Medulla oblongata (tissue), 1 donor: Measurements from ENCODE around the gene TCERG1L.
"Not testable (repeated sequence)": the region's sequence is repeated elsewhere in the genome, so short reads cannot be mapped to it uniquely, and the experiment has no call there.

Source experiments
- DNase-seq: peaks from one replicate; pipeline ENCODE4 v3.0.0-alpha.2; 2015; ENCODE audit errors: extremely low spot score

Gene TCERG1L

GRCh38 chr10:131084791-131085090, 226.8 kb downstream of the TCERG1L start:
- no peak for DNase-seq

GRCh38 chr10:131083915-131084790, 227.4 kb downstream of the TCERG1L start:
- DNase-seq: no peak

DNA sequence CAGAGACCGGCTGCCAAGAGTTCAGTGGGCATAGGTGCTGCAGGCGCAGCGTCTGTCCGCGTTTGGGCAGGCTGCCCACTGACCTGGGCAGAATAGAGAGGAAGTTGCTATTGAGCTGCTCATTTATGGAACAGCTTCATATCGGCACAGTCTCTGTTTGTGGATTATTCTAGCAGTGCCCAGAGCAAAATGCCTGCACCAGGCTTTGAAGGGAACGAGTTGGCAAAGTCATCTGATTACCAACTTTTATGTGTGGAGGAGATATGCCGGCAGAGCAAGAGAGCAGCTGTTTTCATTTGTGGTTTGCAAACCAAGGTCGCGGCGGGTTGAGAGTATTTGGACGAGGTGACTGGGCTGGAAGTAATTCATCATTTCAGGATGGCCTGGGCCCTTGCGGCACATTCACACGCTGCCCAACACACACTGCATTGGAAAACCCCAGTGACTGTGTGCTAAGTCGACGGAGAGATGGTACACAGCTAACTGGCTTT, 228.5 kb downstream of the TCERG1L start:
- DNase-seq: no peak

DNA sequence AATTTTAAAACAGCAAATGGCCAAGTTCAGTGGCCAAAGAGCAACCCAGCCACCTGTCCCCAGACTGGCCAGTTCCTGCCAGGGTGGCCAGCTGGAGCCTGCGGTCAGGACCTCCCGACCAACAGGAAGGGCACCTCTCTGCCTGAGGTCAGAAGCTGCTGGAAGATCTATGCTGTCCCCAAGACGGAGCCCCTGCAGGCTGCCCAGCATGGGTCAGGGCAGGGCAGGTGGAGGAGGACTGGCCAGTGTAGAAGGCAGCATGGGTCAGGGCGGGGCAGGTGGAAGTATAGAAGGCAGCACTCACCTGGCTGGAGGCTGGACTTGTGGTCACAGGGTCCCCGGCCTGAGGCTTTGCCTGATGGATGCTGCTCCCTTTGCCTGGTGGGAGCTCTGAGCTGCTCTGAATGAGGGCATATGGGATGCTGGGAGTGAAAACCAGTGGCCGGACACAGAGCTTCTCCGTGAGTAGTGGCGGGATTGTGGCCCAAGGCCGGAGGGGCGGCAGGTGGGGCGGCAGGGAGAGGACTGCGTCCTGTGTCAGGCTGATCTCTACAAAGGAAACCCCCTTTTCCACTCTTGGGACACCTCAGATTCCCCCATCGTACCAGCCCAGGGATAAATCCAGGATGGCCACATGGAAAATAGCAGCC, 229.2 kb downstream of the TCERG1L start:
- DNase-seq: no peak

DNA sequence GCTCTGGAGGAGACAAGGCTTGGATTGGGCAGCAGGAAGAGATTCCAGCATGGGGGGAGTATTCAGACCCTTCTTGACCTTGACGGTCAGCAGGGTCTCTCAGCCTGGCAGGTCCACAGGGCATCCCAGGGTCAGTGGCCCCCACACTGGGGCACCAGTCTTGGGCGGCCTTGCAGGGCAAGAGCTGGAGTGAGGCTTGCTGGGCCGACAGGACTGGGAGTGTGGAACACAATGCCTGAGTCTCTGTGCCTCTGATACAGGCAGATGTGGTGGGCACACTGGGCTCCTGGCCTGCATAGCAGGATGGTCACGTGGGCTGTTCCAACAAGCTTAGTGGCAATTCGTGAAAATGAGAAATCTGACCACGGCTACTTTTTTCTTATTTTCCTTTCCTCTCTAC, 229.7 kb downstream of the TCERG1L start:
- no peak for DNase-seq

GRCh38 chr10:131081376-131081775, 230.1 kb downstream of the TCERG1L start:
- no peak for DNase-seq

GRCh38 chr10:131080571-131080970, 230.9 kb downstream of the TCERG1L start:
- no peak for DNase-seq

DNA sequence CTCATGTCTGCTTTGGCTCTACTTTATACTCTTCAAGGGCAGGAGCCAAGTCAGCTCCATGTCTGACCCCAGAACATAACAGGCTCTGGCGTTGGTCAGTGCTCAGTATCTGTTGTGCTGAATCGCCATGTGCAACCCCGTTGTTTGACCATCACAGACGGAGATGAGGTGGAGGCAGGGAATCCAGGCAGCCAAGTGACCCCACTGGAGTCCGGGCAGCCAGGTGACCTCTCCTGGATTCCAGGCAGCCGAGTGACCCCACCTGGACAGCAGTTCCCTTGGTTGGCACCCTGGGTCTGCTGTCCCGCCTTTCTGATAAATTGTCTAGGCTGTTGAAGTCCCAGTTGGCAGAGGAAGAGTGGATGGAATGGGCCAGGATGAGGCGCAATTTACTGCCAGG, 232.2 kb downstream of the TCERG1L start:
- DNase-seq: no peak

DNA sequence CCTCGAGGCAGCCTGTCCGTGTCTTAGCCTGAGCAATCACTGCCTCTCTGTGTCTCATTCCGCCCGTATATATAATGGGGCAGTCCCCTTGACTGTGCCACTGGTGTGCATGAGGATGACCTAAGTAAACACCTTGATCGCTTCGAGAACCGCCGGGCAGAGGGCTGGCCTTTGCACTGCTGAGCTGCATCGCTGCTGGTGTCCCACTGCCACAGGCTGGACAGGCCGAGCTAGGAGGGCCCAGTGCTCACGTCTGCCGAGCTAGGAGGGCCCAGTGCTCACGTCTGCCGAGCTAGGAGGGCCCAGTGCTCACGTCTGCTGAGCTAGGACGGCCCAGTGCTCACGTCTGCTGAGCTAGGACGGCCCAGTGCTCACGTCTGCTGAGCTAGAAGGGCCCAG, 232.6 kb downstream of the TCERG1L start:
- not testable (repeated sequence) for DNase-seq

- no peak for DNase-seq
Observed at GRCh38 chr10:131078131-131078881, 233.2 kb downstream of the TCERG1L start.

DNA sequence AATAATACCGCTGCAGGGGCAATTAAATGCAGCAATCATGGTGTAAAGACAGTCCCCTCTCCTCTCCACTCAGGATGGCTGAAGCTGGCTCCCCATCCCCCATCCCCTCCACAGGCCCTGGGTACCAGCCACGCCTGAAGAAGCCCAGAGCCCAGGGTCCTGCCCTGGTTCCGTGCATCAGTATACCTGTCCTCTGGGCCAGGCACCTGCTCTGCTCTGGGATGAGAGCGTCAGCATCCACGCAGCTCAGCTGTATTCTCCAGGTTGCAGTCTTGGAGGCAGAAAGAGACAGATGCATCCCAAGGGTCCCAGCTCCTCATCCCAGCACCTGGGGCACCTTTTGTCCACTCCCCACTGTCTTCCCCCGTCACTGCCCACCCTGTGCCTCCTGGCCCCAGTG, 233.8 kb downstream of the TCERG1L start:
- DNase-seq: no peak

- no peak for DNase-seq
Observed at GRCh38 chr10:131077031-131077430, 234.5 kb downstream of the TCERG1L start.

- no peak for DNase-seq
Observed at GRCh38 chr10:131076356-131076755, 235.2 kb downstream of the TCERG1L start.

- no peak for DNase-seq
Observed at GRCh38 chr10:131075218-131075770, 236.2 kb downstream of the TCERG1L start.

GRCh38 chr10:131074682-131075081, 236.8 kb downstream of the TCERG1L start:
- DNase-seq: no peak

GRCh38 chr10:131073469-131074035, 238.0 kb downstream of the TCERG1L start:
- no peak for DNase-seq

DNA sequence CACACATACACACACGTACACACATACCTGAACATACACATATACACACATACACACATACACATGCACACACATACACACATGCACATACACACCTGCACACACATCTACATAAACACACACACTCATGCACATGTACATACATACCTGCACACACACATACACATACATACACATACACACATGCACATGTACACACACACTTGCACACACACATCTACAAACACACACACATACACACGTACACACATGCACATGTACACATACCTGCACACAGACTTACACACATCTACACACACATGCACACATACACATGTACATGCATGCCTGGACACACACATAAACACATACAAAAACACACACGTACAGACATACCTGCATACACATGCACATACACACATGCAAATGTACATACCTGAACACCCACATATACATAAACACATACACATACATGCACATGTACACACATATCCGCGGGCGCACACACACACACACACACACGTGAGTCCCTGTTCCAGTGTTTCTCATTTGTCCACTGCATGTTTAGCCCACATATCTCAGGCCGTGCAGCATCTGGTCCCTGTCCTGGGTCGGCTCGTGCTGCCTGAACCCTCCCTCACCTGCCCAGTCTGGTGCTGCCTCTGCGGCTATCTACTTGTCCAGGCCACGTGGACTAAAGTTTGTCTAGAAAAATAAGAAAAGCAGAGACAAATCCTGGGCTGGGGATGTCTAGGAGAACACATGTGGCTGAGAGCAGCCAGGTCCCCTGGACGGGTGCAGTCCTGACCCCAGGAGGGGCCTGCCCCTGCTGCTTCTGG, 238.7 kb downstream of the TCERG1L start:
- no peak for DNase-seq

DNA sequence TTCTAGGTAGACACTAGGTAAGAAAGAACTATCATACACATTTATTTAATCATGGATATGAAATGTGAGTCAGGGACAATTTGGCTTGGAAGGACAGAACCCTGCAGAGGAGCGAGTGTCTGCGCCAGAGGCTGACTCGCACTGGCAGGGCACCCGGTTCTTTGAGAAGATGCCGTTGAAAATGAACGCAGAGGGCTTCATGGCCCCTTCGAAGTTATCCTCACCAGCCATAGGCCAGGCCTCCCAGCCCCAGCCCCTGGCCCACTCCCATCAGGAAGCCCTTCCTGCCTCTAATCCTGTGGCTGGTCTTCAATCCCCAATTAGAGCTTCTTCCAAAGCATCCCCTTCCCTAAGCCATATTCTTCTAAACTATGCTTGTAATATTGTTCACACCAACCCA, 239.8 kb downstream of the TCERG1L start:
- no peak for DNase-seq

- DNase-seq: no peak
Observed at GRCh38 chr10:131070856-131071255, 240.7 kb downstream of the TCERG1L start.

DNA sequence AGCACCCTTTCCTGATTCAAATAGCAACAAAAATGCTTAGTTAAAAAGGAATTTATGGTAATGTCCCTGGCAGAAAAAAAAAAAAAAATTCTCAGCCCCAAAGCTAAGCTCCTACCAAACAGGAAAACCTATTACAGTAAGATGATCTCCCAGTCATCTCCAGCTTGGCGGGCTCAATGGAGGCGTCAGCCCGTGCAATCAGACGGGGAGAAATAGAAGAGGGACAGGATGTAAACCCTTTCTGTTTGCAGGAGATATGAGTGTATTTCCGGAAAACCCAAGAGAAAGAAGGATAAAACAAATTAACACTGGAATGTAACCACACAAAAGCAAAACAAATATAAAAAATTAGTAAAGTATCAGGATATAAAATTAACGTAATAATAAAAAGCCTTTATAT, 242.8 kb downstream of the TCERG1L start:
- DNase-seq: no peak

- no peak for DNase-seq
Observed at GRCh38 chr10:131068311-131068710, 243.2 kb downstream of the TCERG1L start.
